ENCODE results near the gene MDFIC. TPM values are rescaled to one million over a fixed set of nuclear protein-coding genes. Genes with fewer than 3 reads are reported as not detected.

MDFIC gene
- polyA plus RNA-seq, 1 donor (not counting 4 experiments of a cell fraction or from before 2014, with no cell fraction given), result 8.5 TPM

GRCh38 chr7:114970732-114971131 is 48.8 kb downstream of the MDFIC start:
- Histone ChIP-seq H3K79me2 (ENCODE audit: control insufficient read depth, insufficient read depth, low read length) (no peaks in the 10 kb centered on the region), H3K27me3 (ENCODE audit: control insufficient read depth, extremely low read depth, insufficient read depth, low read length) (no peaks in the 10 kb centered on the region), H3K9me3 (ENCODE audit: control insufficient read depth, low read depth, low read length) (no peaks in the 10 kb centered on the region), H3K4me2 (ENCODE audit: control insufficient read depth, extremely low read depth, insufficient read depth, low read depth, low read length) (no peak overlapping the region), H3K9me1 (ENCODE audit: control insufficient read depth, extremely low read depth, insufficient read depth, low read length) (no peaks in the 10 kb centered on the region), H4K20me1 (ENCODE audit: control insufficient read depth, extremely low read depth, insufficient read depth, low read length) (no peaks in the 10 kb centered on the region), H3K4me3 (ENCODE audit: control insufficient read depth in 2 of 3, extremely low read depth in 1 of 3, insufficient read depth in 2 of 3, low read depth in 1 of 3, low read length in 3 of 3) (no peak overlapping the region), H2AFZ (ENCODE audit: control insufficient read depth, low read length) (no peak overlapping the region), H3K4me1 (ENCODE audit: control insufficient read depth, extremely low read depth, insufficient read depth, low read length) (no peaks in the 10 kb centered on the region), H3K9ac (ENCODE audit: control insufficient read depth, extremely low read depth, insufficient read depth, low read length) (no peak overlapping the region), H3K36me3 (ENCODE audit: control insufficient read depth in 2 of 2, extremely low read depth in 1 of 2, insufficient read depth in 2 of 2, low read length in 2 of 2) (no peaks in the 10 kb centered on the region), H3K27ac (ENCODE audit: control insufficient read depth, insufficient read depth, low read length) (no peak overlapping the region)
- dilution Hi-C loops (cut with MboI; ENCODE audit: extremely low pct_ligation_motif_present, low sequenced_read_pairs), result no loop called here
- TF ChIP-seq EZH2 (IDR thresholded peaks at IDR 0.05; ENCODE audit: low read length), result no peak
- TF ChIP-seq CTCF (optimal IDR thresholded peaks at IDR 0.05 in 1 of 3, IDR thresholded peaks at IDR 0.05 in 1 of 3, conservative IDR thresholded peaks at IDR 0.05 in 1 of 3; ENCODE audit: extremely low read depth in 1 of 3, insufficient read depth in 2 of 3, low read length in 3 of 3), result no peak
- no peak for DNase-seq (ENCODE audit: low read depth, low spot score)
- no peak for FAIRE-seq

GRCh38 chr7:114972567-114972966 is 50.7 kb downstream of the MDFIC start:
- Histone ChIP-seq H3K27ac (ENCODE audit: control insufficient read depth, insufficient read depth, low read length) (no peak overlapping the region), H3K9me3 (ENCODE audit: control insufficient read depth, low read depth, low read length) (no peaks in the 10 kb centered on the region), H3K4me3 (ENCODE audit: control insufficient read depth in 2 of 3, extremely low read depth in 1 of 3, insufficient read depth in 2 of 3, low read depth in 1 of 3, low read length in 3 of 3) (no peak overlapping the region), H3K79me2 (ENCODE audit: control insufficient read depth, insufficient read depth, low read length) (no peaks in the 10 kb centered on the region), H3K4me1 (ENCODE audit: control insufficient read depth, extremely low read depth, insufficient read depth, low read length) (no peaks in the 10 kb centered on the region), H3K27me3 (ENCODE audit: control insufficient read depth, extremely low read depth, insufficient read depth, low read length) (no peaks in the 10 kb centered on the region), H4K20me1 (ENCODE audit: control insufficient read depth, extremely low read depth, insufficient read depth, low read length) (no peaks in the 10 kb centered on the region), H3K9me1 (ENCODE audit: control insufficient read depth, extremely low read depth, insufficient read depth, low read length) (no peaks in the 10 kb centered on the region), H3K36me3 (ENCODE audit: control insufficient read depth in 2 of 2, extremely low read depth in 1 of 2, insufficient read depth in 2 of 2, low read length in 2 of 2) (no peaks in the 10 kb centered on the region), H2AFZ (ENCODE audit: control insufficient read depth, low read length) (no peak overlapping the region), H3K9ac (ENCODE audit: control insufficient read depth, extremely low read depth, insufficient read depth, low read length) (no peak overlapping the region), H3K4me2 (ENCODE audit: control insufficient read depth, extremely low read depth, insufficient read depth, low read depth, low read length) (no peak overlapping the region)
- DNase-seq (ENCODE audit: low read depth, low spot score) (no peak), FAIRE-seq (no peak)
- dilution Hi-C loops (cut with MboI; ENCODE audit: extremely low pct_ligation_motif_present, low sequenced_read_pairs), result no loop called here
- TF ChIP-seq EZH2 (IDR thresholded peaks at IDR 0.05; ENCODE audit: low read length) (no peak), CTCF (optimal IDR thresholded peaks at IDR 0.05 in 1 of 3, IDR thresholded peaks at IDR 0.05 in 1 of 3, conservative IDR thresholded peaks at IDR 0.05 in 1 of 3; ENCODE audit: extremely low read depth in 1 of 3, insufficient read depth in 2 of 3, low read length in 3 of 3) (no peak)

Data from keratinocyte (primary cell).